GM18861 (cell line): ENCODE results near the gene NGRN.
A peak's percentile ranks its signal among the peaks of the same experiment; 100 is the strongest.

Experiments
- ATAC-seq: cut with Tn5 transposase; IDR thresholded peaks from one replicate; pipeline ENCODE4 v1.9.1; 2021; ENCODE audit not compliant: unreplicated experiment

Gene NGRN

GRCh38 chr15:90265271-90266060 is at the start of gene NGRN:
Gene NGRN (plus strand): TSS chr15:90265672. CDS start chr15:90265713, 41 bp downstream.
- peak; percentile 86 for ATAC-seq

DNA sequence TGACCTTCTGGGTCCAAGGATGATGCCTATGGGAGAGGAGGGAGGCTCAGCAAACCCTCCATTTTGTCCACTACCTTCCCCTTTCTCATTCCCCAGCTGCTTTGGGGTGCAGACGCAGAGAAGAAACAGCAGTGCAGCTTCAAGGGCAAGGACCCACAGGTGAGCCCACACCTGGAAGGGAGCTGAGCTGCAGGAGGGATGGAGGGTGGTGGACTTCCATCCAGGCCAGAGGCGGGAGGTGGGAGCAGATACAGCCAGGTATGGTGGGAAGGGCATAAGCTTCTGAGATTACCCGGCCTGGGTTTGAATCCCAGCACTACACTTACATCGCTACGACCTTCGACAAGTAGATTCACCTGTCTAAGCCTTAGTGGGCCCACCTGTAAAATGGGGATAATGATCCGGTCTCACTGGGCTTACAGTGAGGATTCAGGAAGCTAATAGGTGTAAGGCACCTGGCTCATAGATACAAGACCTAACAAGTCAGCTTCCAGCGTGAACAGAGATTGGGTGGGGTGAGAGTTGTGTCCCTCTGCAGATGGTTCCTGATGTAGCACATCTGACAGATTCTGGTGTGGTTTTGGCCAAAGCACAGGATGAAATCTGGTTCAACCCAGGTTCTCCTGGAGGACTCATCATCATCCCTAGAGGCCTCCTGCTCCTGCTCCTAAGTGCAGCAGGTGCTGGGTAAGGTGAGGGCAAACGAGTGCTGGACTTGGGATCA is 47.6 kb upstream of the NGRN start:
- ATAC-seq: no peak

- ATAC-seq: no peak
Measured at GRCh38 chr15:90219421-90220141, 45.9 kb upstream of the NGRN start.

GRCh38 chr15:90221246-90221900 is 44.1 kb upstream of the NGRN start:
- no peak for ATAC-seq

- no peak for ATAC-seq
Measured at GRCh38 chr15:90222547-90222946, 42.9 kb upstream of the NGRN start.

- ATAC-seq: no peak
Measured at GRCh38 chr15:90223441-90224165, 41.9 kb upstream of the NGRN start.

DNA sequence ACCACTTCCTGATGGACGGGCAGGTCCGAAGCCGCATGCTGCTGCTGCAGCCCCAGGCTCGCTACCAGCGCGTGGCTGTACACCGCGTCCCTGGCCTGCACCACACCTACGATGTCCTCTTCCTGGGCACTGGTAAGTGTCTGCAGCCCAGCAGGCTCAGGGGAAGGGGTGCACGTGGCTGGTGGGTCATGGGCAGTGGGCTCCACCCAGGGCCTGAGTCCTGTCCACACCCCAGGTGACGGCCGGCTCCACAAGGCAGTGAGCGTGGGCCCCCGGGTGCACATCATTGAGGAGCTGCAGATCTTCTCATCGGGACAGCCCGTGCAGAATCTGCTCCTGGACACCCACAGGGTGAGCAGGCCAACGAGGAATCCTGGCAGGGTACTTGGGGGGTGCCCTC is 40.4 kb upstream of the NGRN start:
- no peak for ATAC-seq

GRCh38 chr15:90225504-90226234 is 39.8 kb upstream of the NGRN start:
- no peak for ATAC-seq

- ATAC-seq: no peak
Measured at GRCh38 chr15:90227336-90227735, 38.1 kb upstream of the NGRN start.

DNA sequence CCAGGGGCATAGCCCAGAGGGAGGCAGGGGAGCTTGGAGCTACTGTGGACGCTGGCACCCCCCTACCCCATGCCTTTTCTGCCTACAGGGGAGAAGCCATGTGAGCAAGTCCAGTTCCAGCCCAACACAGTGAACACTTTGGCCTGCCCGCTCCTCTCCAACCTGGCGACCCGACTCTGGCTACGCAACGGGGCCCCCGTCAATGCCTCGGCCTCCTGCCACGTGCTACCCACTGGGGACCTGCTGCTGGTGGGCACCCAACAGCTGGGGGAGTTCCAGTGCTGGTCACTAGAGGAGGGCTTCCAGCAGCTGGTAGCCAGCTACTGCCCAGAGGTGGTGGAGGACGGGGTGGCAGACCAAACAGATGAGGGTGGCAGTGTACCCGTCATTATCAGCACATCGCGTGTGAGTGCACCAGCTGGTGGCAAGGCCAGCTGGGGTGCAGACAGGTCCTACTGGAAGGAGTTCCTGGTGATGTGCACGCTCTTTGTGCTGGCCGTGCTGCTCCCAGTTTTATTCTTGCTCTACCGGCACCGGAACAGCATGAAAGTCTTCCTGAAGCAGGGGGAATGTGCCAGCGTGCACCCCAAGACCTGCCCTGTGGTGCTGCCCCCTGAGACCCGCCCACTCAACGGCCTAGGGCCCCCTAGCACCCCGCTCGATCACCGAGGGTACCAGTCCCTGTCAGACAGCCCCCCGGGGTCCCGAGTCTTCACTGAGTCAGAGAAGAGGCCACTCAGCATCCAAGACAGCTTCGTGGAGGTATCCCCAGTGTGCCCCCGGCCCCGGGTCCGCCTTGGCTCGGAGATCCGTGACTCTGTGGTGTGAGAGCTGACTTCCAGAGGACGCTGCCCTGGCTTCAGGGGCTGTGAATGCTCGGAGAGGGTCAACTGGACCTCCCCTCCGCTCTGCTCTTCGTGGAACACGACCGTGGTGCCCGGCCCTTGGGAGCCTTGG is 37.4 kb upstream of the NGRN start:
- no peak for ATAC-seq

DNA sequence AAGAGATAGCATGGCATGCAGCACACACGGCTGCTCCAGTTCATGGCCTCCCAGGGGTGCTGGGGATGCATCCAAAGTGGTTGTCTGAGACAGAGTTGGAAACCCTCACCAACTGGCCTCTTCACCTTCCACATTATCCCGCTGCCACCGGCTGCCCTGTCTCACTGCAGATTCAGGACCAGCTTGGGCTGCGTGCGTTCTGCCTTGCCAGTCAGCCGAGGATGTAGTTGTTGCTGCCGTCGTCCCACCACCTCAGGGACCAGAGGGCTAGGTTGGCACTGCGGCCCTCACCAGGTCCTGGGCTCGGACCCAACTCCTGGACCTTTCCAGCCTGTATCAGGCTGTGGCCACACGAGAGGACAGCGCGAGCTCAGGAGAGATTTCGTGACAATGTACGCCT is 36.5 kb upstream of the NGRN start:
- no peak for ATAC-seq

DNA sequence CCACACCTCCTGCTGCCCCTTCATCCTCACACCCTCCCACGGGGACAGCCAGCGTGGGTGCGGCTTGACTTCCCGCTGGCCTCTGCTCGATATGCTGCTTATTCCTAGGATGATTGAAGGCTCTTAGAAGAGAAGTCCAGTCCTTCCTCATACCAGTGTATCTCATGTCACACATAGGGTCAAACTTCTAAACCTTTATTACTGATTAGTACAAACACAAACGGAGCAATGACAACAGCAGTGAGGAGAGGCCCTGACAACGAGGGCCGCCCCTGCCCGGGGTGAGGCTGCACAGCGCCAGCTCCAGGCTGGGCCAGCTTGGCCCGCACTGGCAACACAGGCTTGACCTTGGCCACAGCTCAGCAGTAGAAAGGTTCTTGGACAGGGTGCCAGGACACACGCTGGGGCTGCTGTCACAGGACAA is 35.4 kb upstream of the NGRN start:
- ATAC-seq: no peak

- no peak for ATAC-seq
Measured at GRCh38 chr15:90230610-90231009, 34.9 kb upstream of the NGRN start.

DNA sequence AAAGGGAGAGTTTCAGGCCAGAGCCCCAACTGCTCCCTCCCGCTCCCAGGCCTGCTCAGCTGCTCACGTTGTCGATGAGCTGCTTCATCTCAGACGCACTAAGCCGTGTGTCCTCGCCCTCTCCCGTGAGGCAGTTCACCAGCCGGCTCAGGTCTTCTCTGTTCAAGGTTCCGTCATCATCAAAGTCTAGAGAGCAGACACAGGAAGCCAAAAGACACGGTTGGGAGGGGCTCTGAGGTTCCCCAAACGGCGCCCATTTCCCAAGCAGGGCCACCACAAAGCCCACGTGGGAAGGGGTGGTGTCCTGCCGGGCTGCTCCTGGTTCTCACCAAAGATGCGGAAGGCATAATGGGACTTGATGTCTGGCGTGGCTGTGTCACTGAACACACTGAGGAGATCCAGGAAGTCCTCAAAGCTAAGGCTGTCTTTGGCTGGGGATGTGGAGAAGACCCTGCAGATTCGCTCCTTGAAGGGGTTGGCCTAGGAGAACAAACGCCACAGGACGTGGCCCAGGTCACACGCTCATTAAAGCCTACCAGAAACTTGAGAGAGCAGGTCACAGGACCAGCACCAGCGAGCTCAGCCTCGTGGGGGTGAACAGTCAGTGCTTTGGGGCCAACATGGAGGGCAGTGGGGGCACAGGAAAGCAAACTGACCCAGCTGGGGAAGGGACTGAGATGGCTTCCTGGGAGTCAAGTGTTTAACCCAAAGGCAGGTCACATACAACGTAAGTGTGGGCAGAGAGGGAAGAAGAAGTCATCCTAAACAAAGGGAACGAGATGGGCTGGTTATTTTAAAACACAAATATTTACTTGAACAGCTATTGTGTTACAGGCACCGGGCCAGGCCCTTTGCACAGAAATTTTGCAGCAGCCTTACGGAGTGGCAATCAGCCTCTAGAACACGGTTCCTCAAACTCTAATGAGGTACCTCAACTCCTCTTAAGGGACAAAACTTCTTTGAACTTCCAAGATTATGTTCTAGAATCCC is 34.1 kb upstream of the NGRN start:
- no peak for ATAC-seq

GRCh38 chr15:90232196-90232595 is 33.3 kb upstream of the NGRN start:
- ATAC-seq: no peak

GRCh38 chr15:90232941-90233386 is 32.5 kb upstream of the NGRN start:
- peak; percentile 1 for ATAC-seq

DNA sequence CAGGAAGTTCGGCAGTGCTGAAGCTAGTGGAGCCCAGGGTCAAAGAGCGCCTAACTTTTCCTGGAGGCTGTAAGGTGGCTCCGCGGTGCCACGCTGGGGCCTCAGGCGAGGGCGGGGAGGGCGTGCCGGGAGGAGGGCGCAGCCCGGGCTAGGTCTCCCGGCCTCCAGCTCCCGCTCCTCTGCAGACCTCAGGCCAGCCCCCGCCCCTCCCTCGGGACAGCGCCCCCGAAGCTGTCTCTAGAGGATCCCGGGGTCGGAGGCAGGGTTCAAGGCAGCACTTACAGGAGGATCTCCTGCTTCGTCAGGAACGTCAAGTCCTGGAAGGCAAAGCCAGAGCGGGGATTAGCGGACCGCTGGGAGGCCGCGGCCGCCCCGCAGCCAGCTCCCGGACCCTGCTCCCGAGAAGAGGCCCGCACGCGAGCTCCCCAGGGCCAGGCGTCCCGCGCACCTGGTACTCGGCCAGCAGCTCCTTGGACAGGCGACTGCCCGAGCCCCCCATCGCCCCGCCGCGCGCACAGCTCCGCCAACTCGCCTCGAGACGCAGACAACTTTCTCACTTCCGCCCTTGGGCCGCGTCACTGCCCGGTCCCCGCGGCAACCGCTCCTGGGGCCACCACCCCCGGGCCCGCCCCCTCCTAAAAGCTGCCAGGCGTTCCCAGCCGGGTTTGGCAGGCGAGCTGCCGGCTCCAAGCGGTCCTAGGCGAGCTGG is 31.9 kb upstream of the NGRN start, which contains the start of gene CIB1:
Gene CIB1, minus strand, starts transcription at position 555 of the 709 bp plus-strand sequence. Its CDS starts 56 bp downstream, at position 499.
- ATAC-seq: peak; percentile 77
